GM12878 (cell line): Measurements from ENCODE around the gene FOXP4.

ENCODE experiments used
- BACH1 ChIP-seq: fragments of 450-650 bp; IDR thresholded peaks from 2 replicates; pipeline ENCODE4 v1.6.1; 2017; ENCODE audit warnings: mild to moderate bottlenecking, borderline replicate concordance
- BRCA1 ChIP-seq: IDR thresholded peaks from 2 replicates; pipeline ENCODE4 v1.6.1; 2011; ENCODE audit warnings: low read depth, low read length, improper control_type of control experiment
- CEBPB ChIP-seq, 2 experiments: fragments of 150-350 bp in 1 of 2; IDR thresholded peaks; 2 replicates each; pipeline ENCODE4 v1.6.1; 2012 to 2014; ENCODE audit warnings: low read depth in 2 of 2, low read length in 2 of 2, borderline replicate concordance in 1 of 2, inconsistent platforms in 1 of 2
- EZH2 ChIP-seq: IDR thresholded peaks from 2 replicates; pipeline ENCODE4 v1.6.1; 2012; ENCODE audit warnings: low read depth, mild to moderate bottlenecking, control low read depth, inconsistent platforms, low read length, borderline replicate concordance; ENCODE audit not compliant: control insufficient read depth
- LARP7 ChIP-seq: fragments of 450-650 bp; IDR thresholded peaks from 2 replicates; pipeline ENCODE4 v1.6.1; 2017; ENCODE audit warnings: mild to moderate bottlenecking
- TF ChIP-seq, protein P1 (sequence below), 3 experiments: IDR thresholded peaks in 2 of 3; conservative IDR thresholded peaks in 1 of 3; 2 replicates each; pipeline ENCODE4 v1.5.1; 2011; ENCODE audit warnings: low read depth in 3 of 3, low read length in 3 of 3, mild to moderate bottlenecking in 3 of 3, control low read depth in 2 of 3, moderate library complexity in 2 of 3, inconsistent platforms in 1 of 3, mixed read lengths in 1 of 3; ENCODE audit not compliant: control insufficient read depth in 2 of 3, insufficient read depth in 1 of 3; ENCODE audit errors: extremely low read depth in 1 of 3
- TF ChIP-seq, protein P2 (sequence below): fragments of 450-650 bp; IDR thresholded peaks from 2 replicates; pipeline ENCODE4 v1.6.1; 2017; ENCODE audit warnings: antibody characterized with exemption, mild to moderate bottlenecking, moderate library complexity
- TF ChIP-seq, protein P3 (sequence below): IDR thresholded peaks from 2 replicates; pipeline ENCODE4 v1.6.1; 2012; ENCODE audit warnings: low read length, inconsistent platforms

DNA sequence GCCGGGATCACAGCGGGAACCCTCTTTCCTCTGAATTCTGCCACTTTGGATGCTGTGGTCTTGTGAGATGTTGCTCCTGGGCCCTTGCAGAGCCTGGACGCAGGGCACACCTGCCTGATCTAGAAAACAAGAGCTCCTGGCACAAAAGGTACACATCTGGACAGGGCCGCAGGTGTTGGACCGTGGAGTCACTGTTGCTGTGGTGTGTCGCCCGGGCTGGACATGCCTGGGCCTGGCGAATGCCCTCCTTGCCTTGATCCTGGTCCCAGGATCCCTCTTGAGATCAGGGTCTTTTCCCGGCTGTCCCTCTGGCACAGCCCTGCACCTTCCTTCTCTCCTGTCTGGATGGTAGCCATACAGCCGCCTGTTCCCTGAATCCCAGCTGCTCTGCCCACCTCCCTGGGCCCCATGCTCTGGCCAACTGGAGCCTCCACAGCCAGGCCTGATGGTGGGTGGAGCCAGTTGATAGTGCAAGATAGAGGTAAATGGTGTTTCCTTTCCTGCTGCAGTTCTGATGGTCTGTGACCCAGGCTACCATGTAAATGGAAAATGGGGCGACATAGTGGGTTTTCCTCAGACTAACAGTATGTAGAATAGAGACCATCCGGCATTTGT lies 5.0 kb downstream of the FOXP4 start:
- TF ChIP-seq, protein P1, sequence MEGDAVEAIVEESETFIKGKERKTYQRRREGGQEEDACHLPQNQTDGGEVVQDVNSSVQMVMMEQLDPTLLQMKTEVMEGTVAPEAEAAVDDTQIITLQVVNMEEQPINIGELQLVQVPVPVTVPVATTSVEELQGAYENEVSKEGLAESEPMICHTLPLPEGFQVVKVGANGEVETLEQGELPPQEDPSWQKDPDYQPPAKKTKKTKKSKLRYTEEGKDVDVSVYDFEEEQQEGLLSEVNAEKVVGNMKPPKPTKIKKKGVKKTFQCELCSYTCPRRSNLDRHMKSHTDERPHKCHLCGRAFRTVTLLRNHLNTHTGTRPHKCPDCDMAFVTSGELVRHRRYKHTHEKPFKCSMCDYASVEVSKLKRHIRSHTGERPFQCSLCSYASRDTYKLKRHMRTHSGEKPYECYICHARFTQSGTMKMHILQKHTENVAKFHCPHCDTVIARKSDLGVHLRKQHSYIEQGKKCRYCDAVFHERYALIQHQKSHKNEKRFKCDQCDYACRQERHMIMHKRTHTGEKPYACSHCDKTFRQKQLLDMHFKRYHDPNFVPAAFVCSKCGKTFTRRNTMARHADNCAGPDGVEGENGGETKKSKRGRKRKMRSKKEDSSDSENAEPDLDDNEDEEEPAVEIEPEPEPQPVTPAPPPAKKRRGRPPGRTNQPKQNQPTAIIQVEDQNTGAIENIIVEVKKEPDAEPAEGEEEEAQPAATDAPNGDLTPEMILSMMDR (IDR thresholded peaks at IDR 0.05 in 2 of 3, conservative IDR thresholded peaks at IDR 0.05 in 1 of 3; ENCODE audit: control insufficient read depth in 2 of 3, extremely low read depth in 1 of 3, insufficient read depth in 1 of 3, low read depth in 3 of 3, low read length in 3 of 3), result no peak
- TF ChIP-seq LARP7 (no peak), BRCA1 (no peak), EZH2 (no peak), CEBPB (IDR thresholded peaks at IDR 0.05; ENCODE audit: borderline replicate concordance in 1 of 2, low read depth in 2 of 2, low read length in 2 of 2) (no peak), BACH1 (no peak)
- TF ChIP-seq, protein P2, sequence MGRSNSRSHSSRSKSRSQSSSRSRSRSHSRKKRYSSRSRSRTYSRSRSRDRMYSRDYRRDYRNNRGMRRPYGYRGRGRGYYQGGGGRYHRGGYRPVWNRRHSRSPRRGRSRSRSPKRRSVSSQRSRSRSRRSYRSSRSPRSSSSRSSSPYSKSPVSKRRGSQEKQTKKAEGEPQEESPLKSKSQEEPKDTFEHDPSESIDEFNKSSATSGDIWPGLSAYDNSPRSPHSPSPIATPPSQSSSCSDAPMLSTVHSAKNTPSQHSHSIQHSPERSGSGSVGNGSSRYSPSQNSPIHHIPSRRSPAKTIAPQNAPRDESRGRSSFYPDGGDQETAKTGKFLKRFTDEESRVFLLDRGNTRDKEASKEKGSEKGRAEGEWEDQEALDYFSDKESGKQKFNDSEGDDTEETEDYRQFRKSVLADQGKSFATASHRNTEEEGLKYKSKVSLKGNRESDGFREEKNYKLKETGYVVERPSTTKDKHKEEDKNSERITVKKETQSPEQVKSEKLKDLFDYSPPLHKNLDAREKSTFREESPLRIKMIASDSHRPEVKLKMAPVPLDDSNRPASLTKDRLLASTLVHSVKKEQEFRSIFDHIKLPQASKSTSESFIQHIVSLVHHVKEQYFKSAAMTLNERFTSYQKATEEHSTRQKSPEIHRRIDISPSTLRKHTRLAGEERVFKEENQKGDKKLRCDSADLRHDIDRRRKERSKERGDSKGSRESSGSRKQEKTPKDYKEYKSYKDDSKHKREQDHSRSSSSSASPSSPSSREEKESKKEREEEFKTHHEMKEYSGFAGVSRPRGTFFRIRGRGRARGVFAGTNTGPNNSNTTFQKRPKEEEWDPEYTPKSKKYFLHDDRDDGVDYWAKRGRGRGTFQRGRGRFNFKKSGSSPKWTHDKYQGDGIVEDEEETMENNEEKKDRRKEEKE, result no peak
- TF ChIP-seq, protein P3, sequence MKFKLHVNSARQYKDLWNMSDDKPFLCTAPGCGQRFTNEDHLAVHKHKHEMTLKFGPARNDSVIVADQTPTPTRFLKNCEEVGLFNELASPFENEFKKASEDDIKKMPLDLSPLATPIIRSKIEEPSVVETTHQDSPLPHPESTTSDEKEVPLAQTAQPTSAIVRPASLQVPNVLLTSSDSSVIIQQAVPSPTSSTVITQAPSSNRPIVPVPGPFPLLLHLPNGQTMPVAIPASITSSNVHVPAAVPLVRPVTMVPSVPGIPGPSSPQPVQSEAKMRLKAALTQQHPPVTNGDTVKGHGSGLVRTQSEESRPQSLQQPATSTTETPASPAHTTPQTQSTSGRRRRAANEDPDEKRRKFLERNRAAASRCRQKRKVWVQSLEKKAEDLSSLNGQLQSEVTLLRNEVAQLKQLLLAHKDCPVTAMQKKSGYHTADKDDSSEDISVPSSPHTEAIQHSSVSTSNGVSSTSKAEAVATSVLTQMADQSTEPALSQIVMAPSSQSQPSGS, result no peak
